Measurements from ENCODE around the gene ANXA11. TPM values are rescaled to one million over a fixed set of nuclear protein-coding genes. Genes with fewer than 3 reads are reported as not detected.

Gene ANXA11
- total and polyA plus RNA-seq, 9 of the 15 experiments (the other 6 are each of a cell fraction or from before 2014, with no cell fraction given): 43.6 to 212 (median 109) TPM

DNA sequence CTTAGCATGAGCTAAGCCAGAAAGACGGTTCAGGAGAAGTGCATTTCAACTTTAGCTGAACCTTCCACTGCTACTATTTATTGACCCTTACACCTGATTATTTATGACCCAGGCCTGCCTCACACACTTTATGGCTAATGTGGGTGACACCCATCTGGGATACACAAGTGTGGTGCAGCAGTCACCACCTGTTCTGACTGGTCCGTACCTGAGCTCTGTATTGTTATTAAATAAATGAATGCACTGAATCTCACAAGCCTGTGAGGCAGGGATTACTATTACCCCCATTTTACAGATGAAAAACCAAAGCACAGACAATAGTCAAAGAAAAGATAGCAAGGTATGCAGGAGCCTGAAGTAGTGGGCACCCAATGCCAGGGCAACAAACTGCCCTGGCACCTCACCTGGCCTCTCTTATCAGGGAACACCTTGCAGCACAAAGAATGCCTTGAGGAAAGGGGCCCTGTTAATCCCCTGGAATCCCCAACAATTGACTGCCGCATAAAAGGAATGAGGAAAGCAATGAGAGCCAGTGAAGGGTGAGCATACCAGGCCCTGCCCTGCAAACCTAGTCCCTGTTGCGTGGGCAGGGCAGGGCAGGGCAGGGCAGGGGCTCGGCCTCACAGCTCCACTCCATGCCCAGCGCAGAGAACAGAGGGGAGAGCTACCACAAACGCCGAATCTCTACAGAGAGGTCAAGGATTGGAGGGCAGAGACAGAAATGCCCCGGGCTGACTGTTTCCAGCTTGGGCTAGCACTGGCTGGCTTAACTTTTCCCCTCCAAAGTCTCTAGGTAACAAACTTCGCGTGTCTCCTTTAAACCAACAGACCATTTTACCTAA is 1.3 kb downstream of the ANXA11 start (continued):
- TF ChIP-seq, protein P1, sequence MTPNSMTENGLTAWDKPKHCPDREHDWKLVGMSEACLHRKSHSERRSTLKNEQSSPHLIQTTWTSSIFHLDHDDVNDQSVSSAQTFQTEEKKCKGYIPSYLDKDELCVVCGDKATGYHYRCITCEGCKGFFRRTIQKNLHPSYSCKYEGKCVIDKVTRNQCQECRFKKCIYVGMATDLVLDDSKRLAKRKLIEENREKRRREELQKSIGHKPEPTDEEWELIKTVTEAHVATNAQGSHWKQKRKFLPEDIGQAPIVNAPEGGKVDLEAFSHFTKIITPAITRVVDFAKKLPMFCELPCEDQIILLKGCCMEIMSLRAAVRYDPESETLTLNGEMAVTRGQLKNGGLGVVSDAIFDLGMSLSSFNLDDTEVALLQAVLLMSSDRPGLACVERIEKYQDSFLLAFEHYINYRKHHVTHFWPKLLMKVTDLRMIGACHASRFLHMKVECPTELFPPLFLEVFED (CRISPR knock-in tag; conservative IDR thresholded peaks at IDR 0.05): no peak
- TF ChIP-seq, protein P2, sequence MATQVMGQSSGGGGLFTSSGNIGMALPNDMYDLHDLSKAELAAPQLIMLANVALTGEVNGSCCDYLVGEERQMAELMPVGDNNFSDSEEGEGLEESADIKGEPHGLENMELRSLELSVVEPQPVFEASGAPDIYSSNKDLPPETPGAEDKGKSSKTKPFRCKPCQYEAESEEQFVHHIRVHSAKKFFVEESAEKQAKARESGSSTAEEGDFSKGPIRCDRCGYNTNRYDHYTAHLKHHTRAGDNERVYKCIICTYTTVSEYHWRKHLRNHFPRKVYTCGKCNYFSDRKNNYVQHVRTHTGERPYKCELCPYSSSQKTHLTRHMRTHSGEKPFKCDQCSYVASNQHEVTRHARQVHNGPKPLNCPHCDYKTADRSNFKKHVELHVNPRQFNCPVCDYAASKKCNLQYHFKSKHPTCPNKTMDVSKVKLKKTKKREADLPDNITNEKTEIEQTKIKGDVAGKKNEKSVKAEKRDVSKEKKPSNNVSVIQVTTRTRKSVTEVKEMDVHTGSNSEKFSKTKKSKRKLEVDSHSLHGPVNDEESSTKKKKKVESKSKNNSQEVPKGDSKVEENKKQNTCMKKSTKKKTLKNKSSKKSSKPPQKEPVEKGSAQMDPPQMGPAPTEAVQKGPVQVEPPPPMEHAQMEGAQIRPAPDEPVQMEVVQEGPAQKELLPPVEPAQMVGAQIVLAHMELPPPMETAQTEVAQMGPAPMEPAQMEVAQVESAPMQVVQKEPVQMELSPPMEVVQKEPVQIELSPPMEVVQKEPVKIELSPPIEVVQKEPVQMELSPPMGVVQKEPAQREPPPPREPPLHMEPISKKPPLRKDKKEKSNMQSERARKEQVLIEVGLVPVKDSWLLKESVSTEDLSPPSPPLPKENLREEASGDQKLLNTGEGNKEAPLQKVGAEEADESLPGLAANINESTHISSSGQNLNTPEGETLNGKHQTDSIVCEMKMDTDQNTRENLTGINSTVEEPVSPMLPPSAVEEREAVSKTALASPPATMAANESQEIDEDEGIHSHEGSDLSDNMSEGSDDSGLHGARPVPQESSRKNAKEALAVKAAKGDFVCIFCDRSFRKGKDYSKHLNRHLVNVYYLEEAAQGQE (IDR thresholded peaks at IDR 0.05; ENCODE audit: borderline replicate concordance): peak; percentile 62
- TF ChIP-seq, protein P2 (CRISPR knock-in tag; IDR thresholded peaks at IDR 0.05; ENCODE audit: low read depth): no peak
- TF ChIP-seq MAFK (IDR thresholded peaks at IDR 0.05; ENCODE audit: low read length) (no peak), ZNF707 (CRISPR knock-in tag; conservative IDR thresholded peaks at IDR 0.05) (no peak), ZEB2 (IDR thresholded peaks at IDR 0.05) (no peak)

All from K562 (cell line).